Measurements from ENCODE around the gene STAT3.

STAT3 gene

GRCh38 chr17:42309986-42310786 is 78.1 kb downstream of the STAT3 start:
- Histone ChIP-seq H3K4me1 (no peaks in the 10 kb centered on the region), H3K9me3 (ENCODE audit: control insufficient read depth, low read length) (no peaks in the 10 kb centered on the region), H3K9ac (no peak overlapping the region), H3K27ac (no peak overlapping the region), H2AFZ (no peak overlapping the region), H3K4me3 (ENCODE audit: low read depth, low read length) (no peak overlapping the region), H3K4me2 (ENCODE audit: low read length) (no peak overlapping the region), H3K79me2 (no peaks in the 10 kb centered on the region), H3K36me3 (ENCODE audit: control insufficient read depth, insufficient read depth, low read length) (no peaks in the 10 kb centered on the region), H3K27me3 (ENCODE audit: control insufficient read depth, insufficient read depth, low read length) (no peaks in the 10 kb centered on the region)
- no peak for TF ChIP-seq CTCF (IDR thresholded peaks at IDR 0.05)

GRCh38 chr17:42309142-42309541 is 79.1 kb downstream of the STAT3 start:
- H3K9ac ChIP-seq = no peak overlapping the region
- no peaks in the 10 kb centered on the region for H3K36me3 ChIP-seq (ENCODE audit: control insufficient read depth, insufficient read depth, low read length)
- no peaks in the 10 kb centered on the region for H3K79me2 ChIP-seq
- H2AFZ ChIP-seq = no peak overlapping the region
- TF ChIP-seq CTCF (IDR thresholded peaks at IDR 0.05) = no peak
- H3K4me3 ChIP-seq (ENCODE audit: low read depth, low read length) = no peak overlapping the region
- H3K9me3 ChIP-seq (ENCODE audit: control insufficient read depth, low read length) = no peaks in the 10 kb centered on the region
- H3K27ac ChIP-seq = no peak overlapping the region
- no peak overlapping the region for H3K4me2 ChIP-seq (ENCODE audit: low read length)
- H3K27me3 ChIP-seq (ENCODE audit: control insufficient read depth, insufficient read depth, low read length) = no peaks in the 10 kb centered on the region
- H3K4me1 ChIP-seq = no peaks in the 10 kb centered on the region

GRCh38 chr17:42308446-42308845 is 79.8 kb downstream of the STAT3 start:
- no peak overlapping the region for H3K9ac ChIP-seq
- no peaks in the 10 kb centered on the region for H3K27me3 ChIP-seq (ENCODE audit: control insufficient read depth, insufficient read depth, low read length)
- no peak overlapping the region for H3K4me2 ChIP-seq (ENCODE audit: low read length)
- H3K79me2 ChIP-seq = no peaks in the 10 kb centered on the region
- H3K9me3 ChIP-seq (ENCODE audit: control insufficient read depth, low read length) = no peaks in the 10 kb centered on the region
- H3K27ac ChIP-seq = no peak overlapping the region
- H2AFZ ChIP-seq = no peak overlapping the region
- no peaks in the 10 kb centered on the region for H3K36me3 ChIP-seq (ENCODE audit: control insufficient read depth, insufficient read depth, low read length)
- no peak for TF ChIP-seq CTCF (IDR thresholded peaks at IDR 0.05)
- no peaks in the 10 kb centered on the region for H3K4me1 ChIP-seq
- no peak overlapping the region for H3K4me3 ChIP-seq (ENCODE audit: low read depth, low read length)

- H3K27ac ChIP-seq = no peak overlapping the region
- no peaks in the 10 kb centered on the region for H3K36me3 ChIP-seq (ENCODE audit: control insufficient read depth, insufficient read depth, low read length)
- no peak overlapping the region for H3K4me2 ChIP-seq (ENCODE audit: low read length)
- no peaks in the 10 kb centered on the region for H3K27me3 ChIP-seq (ENCODE audit: control insufficient read depth, insufficient read depth, low read length)
- no peaks in the 10 kb centered on the region for H3K4me1 ChIP-seq
- no peak overlapping the region for H3K9ac ChIP-seq
- H3K4me3 ChIP-seq (ENCODE audit: low read depth, low read length) = no peak overlapping the region
- no peak overlapping the region for H2AFZ ChIP-seq
- no peaks in the 10 kb centered on the region for H3K9me3 ChIP-seq (ENCODE audit: control insufficient read depth, low read length)
- TF ChIP-seq CTCF (IDR thresholded peaks at IDR 0.05) = no peak
- H3K79me2 ChIP-seq = no peaks in the 10 kb centered on the region
Measured at GRCh38 chr17:42307362-42307927, 80.8 kb downstream of the STAT3 start.

GRCh38 chr17:42306385-42306667 is 81.9 kb downstream of the STAT3 start:
- Histone ChIP-seq H3K4me2 (ENCODE audit: low read length) (no peak overlapping the region), H2AFZ (no peak overlapping the region), H3K27ac (no peak overlapping the region), H3K27me3 (ENCODE audit: control insufficient read depth, insufficient read depth, low read length) (no peaks in the 10 kb centered on the region), H3K9ac (no peak overlapping the region), H3K9me3 (ENCODE audit: control insufficient read depth, low read length) (no peaks in the 10 kb centered on the region), H3K4me3 (ENCODE audit: low read depth, low read length) (no peak overlapping the region), H3K79me2 (no peaks in the 10 kb centered on the region), H3K4me1 (no peaks in the 10 kb centered on the region), H3K36me3 (ENCODE audit: control insufficient read depth, insufficient read depth, low read length) (no peaks in the 10 kb centered on the region)
- no peak for TF ChIP-seq CTCF (IDR thresholded peaks at IDR 0.05)

All from parathyroid adenoma (tissue), 2 donors.